ENCODE measurements around the gene CLEC4F. TPM values are rescaled to one million over a fixed set of nuclear protein-coding genes. Genes with fewer than 3 reads are reported as not detected.

The CLEC4F gene
- polyA plus RNA-seq, 3 donors, result 0.04 to 0.09 TPM; not detected in 1

- DNase-seq (ENCODE audit: extremely low read depth in 1 of 11, low read depth in 9 of 11, low spot score in 4 of 11), result no peak
Observed at GRCh38 chr2:70795164-70795995, 25.0 kb downstream of the CLEC4F start.

GRCh38 chr2:70793450-70793849, 26.9 kb downstream of the CLEC4F start:
- DNase-seq (ENCODE audit: extremely low read depth in 1 of 11, low read depth in 9 of 11, low spot score in 4 of 11), result no peak

GRCh38 chr2:70790136-70790828, 30.1 kb downstream of the CLEC4F start, which contains the start of gene FIGLA:
TSS of gene FIGLA (minus strand) at chr2:70790643. CDS start at chr2:70790638, 5 bp downstream.
- DNase-seq (ENCODE audit: extremely low read depth in 1 of 11, low read depth in 9 of 11, low spot score in 4 of 11), result no peak

GRCh38 chr2:70789304-70790135, 30.9 kb downstream of the CLEC4F start:
- DNase-seq (ENCODE audit: extremely low read depth in 1 of 11, low read depth in 9 of 11, low spot score in 4 of 11), result peak in 6 of 11 donors; percentile 50 to 68 (median 62)

GRCh38 chr2:70785137-70785911, 35.1 kb downstream of the CLEC4F start:
- DNase-seq (ENCODE audit: extremely low read depth in 1 of 11, low read depth in 9 of 11, low spot score in 4 of 11), result no peak

GRCh38 chr2:70784320-70784719, 36.1 kb downstream of the CLEC4F start:
- DNase-seq (ENCODE audit: extremely low read depth in 1 of 11, low read depth in 9 of 11, low spot score in 4 of 11), result no peak

- DNase-seq (ENCODE audit: extremely low read depth in 1 of 11, low read depth in 9 of 11, low spot score in 4 of 11), result no peak
Observed at GRCh38 chr2:70779911-70780545, 40.4 kb downstream of the CLEC4F start.

- no peak for DNase-seq (ENCODE audit: extremely low read depth in 1 of 11, low read depth in 9 of 11, low spot score in 4 of 11)
Observed at GRCh38 chr2:70779491-70779890, 40.9 kb downstream of the CLEC4F start.

- no peak for DNase-seq (ENCODE audit: extremely low read depth in 1 of 11, low read depth in 9 of 11, low spot score in 4 of 11)
Observed at GRCh38 chr2:70778676-70779075, 41.7 kb downstream of the CLEC4F start.

- DNase-seq (ENCODE audit: extremely low read depth in 1 of 11, low read depth in 9 of 11, low spot score in 4 of 11), result no peak
Observed at GRCh38 chr2:70777450-70777849, 42.9 kb downstream of the CLEC4F start.

GRCh38 chr2:70776266-70776665, 44.1 kb downstream of the CLEC4F start:
- DNase-seq (ENCODE audit: extremely low read depth in 1 of 11, low read depth in 9 of 11, low spot score in 4 of 11), result no peak

- DNase-seq (ENCODE audit: extremely low read depth in 1 of 11, low read depth in 9 of 11, low spot score in 4 of 11), result no peak
Observed at GRCh38 chr2:70775141-70775540, 45.3 kb downstream of the CLEC4F start.

GRCh38 chr2:70772486-70773155, 47.8 kb downstream of the CLEC4F start:
- DNase-seq (ENCODE audit: extremely low read depth in 1 of 11, low read depth in 9 of 11, low spot score in 4 of 11), result no peak

- DNase-seq (ENCODE audit: extremely low read depth in 1 of 11, low read depth in 9 of 11, low spot score in 4 of 11), result no peak
Observed at GRCh38 chr2:70771446-70771845, 49.0 kb downstream of the CLEC4F start.

- no peak for DNase-seq (ENCODE audit: extremely low read depth in 1 of 11, low read depth in 9 of 11, low spot score in 4 of 11)
Observed at GRCh38 chr2:70769450-70769849, 50.9 kb downstream of the CLEC4F start.

GRCh38 chr2:70768590-70769085, 51.8 kb downstream of the CLEC4F start:
- no peak for DNase-seq (ENCODE audit: extremely low read depth in 1 of 11, low read depth in 9 of 11, low spot score in 4 of 11)

GRCh38 chr2:70767699-70768589, 52.5 kb downstream of the CLEC4F start, which contains the start of gene ADD2:
TSS of gene ADD2 (minus strand) at chr2:70768200. CDS start at chr2:70706408, 61,792 bp downstream.
- peak in 1 of 11 donors; percentile 39 for DNase-seq (ENCODE audit: extremely low read depth in 1 of 11, low read depth in 9 of 11, low spot score in 4 of 11)

Measured in renal cortex interstitium (tissue), 11 donors.